HG02678 (cell line): ENCODE measurements around the gene CFAP97.
"Not testable (repeated sequence)": the region's sequence is repeated elsewhere in the genome, so short reads cannot be mapped to it uniquely, and the experiment has no call there.

Experiments used
- ATAC-seq: cut with Tn5 transposase; IDR thresholded peaks from one replicate; pipeline ENCODE4 v1.9.1; 2021; ENCODE audit warnings: mild to moderate bottlenecking, moderate library complexity; ENCODE audit not compliant: unreplicated experiment

Gene CFAP97

DNA sequence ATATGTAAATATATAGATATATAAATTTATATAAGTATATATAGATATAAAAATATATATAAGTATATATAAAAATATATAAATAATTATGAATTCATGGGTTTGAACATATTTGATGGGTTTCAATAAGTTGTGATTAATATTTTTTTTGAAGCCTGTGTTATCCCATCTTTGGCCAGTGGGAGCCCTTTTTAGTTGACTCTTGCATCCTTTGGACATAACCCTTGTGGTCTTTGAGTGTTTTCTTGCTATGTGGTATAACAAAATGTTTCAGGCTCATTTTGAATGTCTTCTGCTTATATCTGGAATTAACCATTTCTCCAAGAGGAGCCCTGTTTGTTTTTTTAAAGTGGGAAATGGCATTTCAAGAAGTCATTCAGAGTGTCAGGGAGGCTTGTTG, 20.8 kb upstream of the CFAP97 start:
- no peak for ATAC-seq

DNA sequence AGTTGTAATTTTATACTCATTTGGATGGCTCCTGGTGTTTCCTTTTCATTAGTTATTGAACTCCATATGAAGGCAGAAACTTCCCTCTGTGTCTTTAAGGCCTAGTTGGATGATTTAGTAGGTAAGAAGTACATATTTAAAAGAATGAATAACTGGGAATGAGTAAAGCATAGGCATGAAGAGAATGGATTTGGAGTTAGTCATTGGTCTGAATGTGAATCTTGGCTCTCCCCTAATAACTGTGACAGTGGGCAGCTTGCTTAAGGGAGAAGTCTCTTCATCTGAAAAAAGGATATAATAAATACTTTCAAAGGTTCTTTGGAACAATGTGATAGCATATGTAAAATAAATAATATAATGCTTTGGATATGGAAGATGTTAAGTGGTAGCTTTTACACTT, 18.8 kb upstream of the CFAP97 start:
- ATAC-seq, result no peak

DNA sequence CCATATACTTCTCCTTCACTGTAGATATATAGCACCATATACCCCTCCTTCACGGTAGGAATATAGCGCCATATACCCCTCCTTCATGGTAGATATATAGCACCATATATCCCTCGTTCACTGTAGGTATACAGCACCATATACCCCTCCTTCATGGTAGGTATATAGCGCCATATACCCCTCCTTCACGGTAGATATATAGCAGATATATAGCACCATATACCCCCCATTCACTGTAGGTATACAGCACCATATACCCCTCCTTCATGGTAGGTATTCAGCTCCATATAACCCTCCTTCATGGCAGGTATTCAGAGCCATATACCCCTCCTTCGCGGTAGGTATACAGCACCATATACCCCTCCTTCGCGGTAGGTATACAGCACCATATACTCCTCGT, 18.1 kb upstream of the CFAP97 start:
- no peak for ATAC-seq

DNA sequence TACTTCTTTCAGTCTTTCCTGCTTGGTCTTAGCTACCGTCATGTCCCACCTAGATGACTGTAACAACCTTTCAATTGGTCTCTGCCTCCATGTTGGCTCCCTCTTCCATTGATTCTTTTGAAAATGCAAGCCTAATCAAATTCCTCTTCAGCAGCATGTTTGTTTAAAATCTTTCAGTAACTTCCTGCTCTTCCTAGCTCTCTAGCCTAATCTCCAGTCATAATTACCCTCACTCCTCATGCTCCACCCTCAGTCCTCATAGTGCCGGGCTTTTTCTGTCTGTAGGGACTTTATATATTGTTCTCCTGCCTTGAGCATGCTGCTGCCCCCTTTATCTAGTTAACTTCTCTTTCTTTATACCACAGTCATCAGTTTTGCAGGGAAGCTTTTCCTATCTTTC, 17.7 kb upstream of the CFAP97 start:
- ATAC-seq, result no peak

DNA sequence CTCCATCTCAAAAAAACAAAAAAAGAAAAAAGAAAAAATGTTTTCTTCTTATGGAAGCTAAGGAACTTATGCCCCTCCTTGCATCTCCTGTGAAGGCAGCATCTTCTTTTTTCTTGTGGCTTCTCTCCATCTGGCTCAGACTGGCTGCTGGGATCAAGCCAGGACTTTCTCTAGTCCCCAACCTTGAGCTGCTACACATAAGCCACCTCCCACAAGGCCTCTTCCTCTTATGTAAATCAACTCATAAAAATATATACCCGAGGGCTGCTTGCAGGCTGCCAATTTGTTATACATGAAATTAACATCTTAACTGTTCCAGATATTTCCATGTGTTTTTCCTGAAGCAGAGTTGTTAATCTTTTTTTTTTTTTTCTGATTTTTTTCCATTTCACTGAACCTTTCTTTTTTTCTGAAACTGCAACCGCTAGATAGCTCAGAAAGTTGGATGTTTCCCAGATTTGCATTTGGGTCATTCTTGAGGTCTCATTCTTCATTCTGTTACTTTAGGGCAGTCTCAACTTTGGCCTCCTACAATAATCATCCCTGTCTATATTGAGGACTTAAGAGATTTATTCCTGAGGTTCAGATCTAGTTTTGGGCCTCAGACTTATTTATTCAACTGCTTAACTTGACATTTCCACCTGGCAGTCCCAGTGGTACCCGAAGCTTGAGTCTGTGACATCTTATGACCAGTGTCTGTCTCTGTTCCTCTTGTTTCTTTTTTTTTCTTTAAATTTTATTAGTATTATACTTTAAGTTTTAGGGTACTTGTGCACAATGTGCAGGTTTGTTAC, 15.9 kb upstream of the CFAP97 start:
- ATAC-seq, result peak; percentile 79

DNA sequence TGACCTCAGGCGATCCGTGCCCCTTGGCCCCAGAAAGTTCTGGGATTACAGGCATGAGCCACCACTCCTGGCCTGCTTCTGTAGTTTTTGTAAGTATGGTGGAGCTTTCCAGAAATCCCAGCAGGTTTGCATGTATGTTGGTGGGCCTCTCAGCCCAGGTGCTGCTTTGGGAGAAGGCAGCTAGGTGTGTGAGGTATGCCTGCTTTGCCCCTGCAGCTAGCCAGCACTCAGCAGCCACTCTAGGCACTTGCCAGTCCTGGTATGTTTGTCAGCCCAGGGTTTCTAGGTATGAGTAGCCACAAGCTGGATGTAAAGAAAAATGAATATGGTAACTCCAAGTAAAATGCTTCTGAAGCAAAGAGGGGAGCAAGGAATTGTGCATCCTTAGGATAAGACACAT, 14.5 kb upstream of the CFAP97 start:
- ATAC-seq, result no peak

DNA sequence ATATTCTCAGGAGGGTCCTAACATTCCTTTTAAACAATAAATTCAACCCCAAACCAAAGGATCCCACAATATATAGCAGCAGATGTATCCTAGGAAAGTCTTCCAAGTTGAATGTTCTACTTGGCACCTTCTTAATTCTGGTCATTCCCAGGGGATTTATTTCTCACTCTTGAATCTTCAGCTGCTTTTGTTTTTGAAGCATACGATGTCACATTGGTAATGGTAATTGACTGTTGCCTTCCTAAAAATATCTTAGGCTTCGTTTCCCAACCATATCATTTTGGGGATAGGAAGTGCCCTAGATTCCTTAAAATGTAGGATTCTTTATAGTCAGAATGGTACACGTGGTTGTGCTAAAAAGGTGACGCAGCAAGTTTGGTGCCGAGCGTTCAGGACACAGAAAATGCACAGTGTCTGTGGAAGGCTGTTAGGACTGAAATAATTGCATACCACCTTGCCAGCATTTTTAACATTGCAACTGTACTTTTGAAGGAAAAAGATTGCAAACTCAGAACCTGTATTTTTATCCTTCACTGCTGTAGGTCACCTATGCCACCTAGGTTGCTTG, 13.7 kb upstream of the CFAP97 start:
- ATAC-seq, result no peak

DNA sequence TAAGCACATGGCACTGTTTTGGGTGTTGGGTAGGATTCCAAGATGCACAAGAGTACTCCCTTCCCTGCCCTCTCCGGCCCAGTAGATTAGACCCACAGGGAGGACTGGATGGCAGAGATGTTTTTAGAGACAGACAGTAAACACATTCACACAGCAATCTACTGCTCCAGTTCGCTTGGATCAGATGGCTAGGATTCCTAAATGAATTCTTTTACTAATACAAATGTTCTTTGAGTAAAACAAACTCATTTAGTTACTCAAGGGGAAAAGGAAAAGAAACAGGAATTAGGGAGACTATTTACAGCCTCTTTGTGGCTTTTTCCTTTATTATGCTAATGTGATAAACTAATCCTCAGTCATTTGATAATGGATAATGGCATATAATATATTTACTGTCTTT, 11.5 kb upstream of the CFAP97 start:
- no peak for ATAC-seq

DNA sequence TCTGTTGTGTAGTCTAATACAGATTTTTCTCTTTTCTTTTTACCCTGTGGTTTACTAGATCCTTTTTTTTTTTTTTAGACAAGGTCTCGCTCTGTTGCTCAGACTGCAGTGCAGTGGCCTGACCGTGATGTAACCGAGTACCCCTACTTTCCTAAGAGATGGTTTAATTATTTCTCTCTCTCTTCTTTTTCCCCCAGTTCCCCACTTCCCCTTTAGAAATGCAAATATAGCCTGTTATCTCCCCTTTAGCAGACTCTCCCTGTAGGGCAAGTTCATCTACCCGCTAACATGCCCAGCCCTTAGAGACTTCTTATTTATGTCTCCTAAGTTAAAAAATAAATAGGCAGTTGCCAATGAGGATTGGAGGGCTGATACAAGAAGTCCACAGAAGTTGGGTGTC, 10.1 kb upstream of the CFAP97 start:
- ATAC-seq, result peak; percentile 41

DNA sequence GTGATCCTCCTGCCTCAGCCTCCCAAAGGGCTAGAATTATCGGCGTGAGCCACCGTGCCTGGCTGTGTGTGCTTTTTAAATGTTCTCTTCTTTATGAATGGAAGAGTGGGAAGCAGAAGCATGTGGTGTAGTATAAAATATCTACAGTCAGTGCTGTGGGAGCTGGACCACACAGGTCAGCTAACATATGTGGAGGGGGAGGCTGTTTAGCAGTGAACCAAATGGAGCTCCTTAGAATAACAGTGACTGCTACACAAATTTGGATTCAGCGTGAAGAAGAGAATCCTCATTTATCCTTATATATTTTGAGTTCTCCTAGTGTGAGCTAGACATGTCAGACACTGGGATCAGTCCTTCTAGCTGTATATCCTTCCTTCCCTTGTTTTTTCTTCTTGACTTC, 8.8 kb upstream of the CFAP97 start:
- no peak for ATAC-seq

DNA sequence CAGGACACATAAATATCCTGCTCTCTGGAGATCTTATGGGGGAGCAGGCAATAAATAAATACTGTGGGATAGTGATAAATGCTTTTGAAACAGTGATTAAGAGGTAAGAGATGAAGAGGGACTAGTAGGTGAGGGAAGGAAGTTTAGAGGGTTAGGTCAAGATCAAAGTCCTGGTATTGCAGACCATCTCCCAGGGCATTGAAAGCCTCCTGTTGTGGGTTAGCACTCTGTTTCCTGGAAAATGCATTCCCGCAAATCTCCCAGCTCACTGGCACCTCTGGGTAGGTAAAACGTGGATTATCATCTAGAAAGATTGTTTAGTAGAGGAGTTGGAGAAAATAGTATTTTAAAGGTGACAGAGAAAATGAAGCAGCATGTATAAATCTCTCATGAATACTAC, 7.8 kb upstream of the CFAP97 start:
- ATAC-seq, result no peak

DNA sequence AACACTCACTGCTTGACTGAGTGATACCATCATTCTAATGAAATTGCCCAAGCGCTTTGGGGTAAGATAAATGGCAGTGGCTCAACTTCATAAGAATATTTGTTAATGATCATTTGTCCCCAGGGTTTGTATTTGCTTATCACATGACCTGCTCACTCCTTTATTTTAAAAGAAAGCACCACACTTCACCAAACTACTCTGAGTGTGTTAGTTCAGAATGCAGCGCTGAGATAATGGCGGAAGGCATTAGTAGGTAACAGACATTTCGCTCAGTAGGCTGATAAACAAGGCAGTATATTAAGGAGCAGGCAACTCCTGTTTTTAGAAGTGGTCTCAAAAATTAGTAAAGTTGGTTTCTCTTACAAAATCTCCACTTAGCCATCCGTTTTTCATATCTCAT, 7.2 kb upstream of the CFAP97 start:
- ATAC-seq, result no peak

DNA sequence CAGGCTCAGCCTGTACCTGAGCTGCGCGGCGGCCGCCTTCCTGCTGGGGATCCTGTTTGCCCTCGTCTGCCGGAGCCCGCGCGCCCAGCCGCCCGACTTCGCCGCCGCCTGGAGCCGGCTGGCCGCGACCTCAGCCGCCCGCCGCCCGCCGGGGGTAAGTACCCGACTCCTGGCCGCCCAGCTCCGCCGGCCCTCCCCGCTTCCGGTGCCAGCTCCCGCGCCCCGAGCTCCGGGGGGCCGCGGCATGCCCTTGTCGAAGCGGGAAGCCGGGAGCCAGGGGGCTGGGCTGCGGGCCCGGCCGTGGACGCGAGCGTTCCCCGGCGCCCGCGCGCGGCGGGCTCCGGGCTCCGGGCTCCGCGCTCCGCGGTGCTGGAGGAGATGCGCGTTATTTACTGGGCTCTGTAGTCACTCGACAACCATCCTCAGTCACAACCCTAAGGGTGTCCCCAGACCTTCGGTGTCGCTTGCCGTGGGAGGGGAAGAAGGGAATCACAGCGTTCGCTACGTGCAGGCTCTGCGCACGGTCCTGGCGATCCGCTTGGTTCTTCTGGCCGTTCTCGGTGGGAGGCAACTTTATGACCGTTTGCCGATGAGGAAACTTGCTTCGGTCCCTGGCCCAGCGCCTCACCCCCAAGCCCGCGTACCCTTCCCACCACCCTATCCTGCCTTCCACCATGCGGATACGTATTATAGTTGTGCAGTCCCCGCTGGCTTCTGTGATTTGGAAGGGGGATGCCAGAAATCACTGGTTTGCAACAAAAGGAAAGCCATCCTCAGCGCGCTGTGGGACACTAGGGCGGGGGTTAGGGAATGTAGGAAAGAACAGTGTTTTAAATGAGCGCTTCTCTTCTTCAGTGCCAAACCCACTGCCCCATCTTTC, 6.5 kb upstream of the CFAP97 start:
- peak; percentile 11 for ATAC-seq

DNA sequence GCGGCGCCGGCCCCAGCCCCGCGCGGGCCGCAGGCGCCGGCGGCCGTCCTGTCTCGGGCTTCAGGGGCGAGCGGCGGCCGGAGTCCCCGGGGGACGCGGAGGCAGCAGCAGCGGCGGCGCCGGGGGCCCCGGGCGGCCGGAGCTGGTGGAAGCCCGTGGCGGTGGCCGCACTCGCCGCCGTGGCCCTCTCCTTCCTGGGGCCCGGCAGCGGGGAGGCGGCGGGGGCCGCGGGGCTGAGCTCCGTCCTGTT, 6.0 kb upstream of the CFAP97 start:
- peak; percentile 11 for ATAC-seq

DNA sequence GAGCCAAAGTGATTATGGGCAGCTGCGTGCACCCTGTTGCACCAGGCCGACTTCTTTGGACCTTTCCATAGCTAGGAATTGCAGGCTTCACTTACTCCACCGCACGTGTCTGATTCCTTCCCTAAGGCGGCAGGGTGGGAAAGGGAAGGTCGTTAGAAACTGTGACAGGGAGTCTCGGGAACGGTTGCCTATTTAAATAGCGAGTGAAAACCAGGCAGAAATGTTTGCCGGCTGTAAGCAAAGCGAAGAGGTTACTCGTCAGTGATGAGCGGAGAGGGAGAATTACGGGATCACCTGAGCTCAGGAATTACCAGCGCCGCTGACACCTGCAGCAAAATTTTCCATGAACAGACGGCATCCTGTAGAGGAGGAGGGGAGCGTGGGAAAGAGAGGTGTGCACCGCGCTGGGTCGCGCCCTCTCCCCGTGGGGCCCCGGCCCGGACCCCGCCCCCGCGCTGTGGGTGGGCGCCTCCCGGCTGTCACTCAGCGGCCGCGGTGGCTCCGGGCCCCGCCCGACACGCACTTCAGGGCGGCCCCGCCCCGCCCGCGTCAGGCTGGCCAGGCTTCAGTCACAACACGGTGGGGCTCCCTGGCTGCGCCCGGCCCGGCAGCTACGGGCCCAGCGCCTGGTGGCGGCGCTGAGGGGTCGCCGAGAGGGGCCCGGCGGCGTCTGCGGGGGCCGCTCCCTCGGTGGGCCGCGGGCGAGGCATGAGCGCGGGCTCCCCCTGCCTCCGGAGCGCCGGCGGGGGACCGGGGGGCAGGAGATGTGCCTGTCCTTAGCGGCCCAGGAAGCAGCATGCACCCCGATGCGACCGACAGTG, 5.4 kb upstream of the CFAP97 start, which contains the start of gene SNX25:
Gene SNX25 (plus strand): TSS at position 568 of the 821 bp plus-strand sequence. CDS start 229 bp downstream, at position 797.
- ATAC-seq, result peak; percentile 77

DNA sequence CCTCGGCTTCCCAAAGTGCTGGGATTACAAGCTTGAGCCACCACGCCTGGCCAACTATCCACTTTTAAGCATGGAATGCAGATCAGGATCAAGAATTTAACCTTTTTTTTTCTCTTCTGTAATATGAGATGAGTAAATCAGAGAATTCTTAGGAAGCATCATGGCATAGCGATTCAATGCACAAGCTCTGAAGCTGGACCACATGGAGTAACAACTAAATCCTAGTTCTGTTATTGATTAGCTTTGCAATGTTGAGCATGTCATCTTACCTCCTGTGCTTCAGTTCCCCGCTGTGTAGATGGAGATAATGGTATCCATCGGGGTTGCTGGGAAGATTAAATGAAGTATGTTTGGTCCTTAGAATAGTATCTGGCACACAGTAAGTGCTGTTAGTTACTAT, 3.7 kb upstream of the CFAP97 start:
- ATAC-seq, result no peak

DNA sequence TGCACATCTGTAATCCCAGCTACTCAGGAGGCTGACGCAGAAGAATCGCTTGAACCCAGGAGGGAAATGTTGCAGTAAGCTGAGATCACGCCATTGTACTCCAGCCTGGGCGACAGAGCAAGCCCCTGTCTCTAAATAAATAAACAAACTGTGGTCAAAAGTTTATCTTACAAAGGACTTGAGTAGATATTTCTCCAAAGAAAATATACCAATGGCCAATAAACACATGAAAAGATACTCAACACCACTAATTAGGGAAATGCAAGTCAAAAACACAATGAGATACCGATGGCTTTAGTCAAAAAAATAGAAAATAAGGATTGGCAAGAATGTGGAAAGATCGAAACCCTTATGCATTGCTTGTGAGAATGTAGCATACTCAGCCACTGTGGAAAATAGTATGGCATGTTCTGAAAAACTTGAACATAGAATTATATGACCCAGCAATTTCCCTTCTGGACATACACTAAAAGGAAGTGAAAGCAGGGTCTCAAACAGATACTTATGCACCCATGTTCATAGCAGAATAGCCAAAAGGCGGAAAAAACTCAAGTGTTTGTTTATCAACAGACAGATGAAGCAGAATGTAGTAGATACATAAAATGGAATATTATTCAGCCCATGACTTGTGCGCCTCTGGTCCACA, 2.0 kb upstream of the CFAP97 start:
- ATAC-seq, result no peak

DNA sequence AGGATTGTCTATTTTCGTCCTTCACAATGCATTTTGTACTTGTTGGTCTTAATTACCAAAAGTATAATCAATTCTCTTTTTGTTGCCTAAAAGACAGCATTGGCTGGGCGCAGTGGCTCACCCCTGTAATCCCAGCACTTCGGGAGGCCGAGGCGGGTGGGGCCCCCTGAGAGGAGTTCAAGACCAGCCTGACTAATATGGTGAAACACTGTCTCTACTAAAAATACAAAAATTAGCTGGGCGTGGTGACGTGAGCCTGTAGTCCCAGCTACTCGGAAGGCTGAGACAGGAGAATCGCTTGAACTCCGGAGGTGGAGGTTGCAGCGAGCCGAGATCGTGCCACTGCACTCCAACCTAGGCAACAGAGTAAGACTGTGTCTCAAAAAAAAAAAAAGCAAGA, 1.3 kb upstream of the CFAP97 start:
- not testable (repeated sequence) for ATAC-seq

DNA sequence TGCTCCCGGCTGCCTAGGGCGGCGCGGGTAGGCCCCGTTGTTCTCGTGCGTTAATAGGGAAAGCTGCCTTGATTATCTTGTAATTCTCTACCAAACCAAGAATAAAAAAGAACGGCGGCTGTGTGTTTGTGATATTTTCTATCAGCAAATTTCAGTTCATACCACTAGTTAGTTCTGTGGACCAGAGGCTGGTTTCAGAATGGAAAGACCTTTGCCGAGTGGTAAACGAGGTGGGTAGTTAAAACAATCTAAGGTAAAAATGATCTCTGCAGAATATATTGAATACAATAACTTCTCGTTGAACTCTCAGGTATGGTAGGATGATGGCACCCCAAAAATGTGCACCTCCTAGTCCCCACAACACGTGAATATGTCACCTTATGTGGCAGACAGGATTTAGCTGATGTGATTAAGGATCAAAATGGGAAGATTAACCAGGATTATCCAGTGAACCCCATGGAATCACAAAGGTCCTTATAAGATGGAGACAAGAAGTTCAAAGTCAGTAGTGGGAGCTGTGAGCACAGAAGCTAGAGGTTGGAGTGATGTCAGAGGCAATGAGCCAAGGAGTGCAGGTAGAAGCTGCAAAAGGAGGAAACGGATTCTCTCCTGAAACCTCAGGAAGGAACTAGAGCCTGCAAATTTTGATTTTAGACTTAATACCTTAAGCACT, 574 bp upstream of the CFAP97 start:
- no peak for ATAC-seq

DNA sequence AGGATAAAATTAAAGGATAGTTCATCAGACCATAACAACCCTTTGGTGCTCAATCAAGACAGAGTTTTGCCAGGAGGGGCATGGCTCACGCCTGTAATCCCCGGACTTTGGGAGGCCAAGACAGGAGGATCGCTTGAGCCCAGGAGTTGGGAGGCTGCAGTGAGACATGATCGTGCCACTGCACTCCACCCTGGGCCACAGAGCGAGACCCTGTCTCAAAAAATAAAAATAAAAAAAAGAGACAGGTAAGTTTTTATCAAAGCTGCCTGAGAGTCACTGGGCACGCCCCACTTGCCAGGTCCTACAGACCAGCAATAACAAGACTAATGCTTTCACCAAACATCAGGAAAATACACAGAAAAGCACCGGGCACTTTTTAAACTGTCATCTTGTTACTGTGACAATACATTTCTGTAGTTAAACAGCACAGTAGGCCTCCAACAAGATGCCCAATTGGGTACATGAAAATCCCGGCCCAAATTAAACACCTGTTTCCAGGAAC, 765 bp downstream of the CFAP97 start:
- peak; percentile 3 for ATAC-seq
